ENCODE data around the gene GFOD1. TPM values are rescaled to one million over a fixed set of nuclear protein-coding genes. Genes with fewer than 3 reads are reported as not detected.

The GFOD1 gene
- total RNA-seq, 1 donor from 2014 or later: 10.2 TPM

GRCh38 chr6:13419422-13420195 is 67.8 kb downstream of the GFOD1 start:
- H3K27me3 Mint-ChIP-seq: no peaks in the 10 kb centered on the region
- H3K27ac Mint-ChIP-seq: no peak overlapping the region
- H3K36me3 Mint-ChIP-seq (ENCODE audit: low read depth): peaks cover 8% of the 10 kb centered on the region
- intact Hi-C loops (cut with micrococcal nuclease): no loop called here
- peaks cover 4% of the 10 kb centered on the region for H3K4me1 Mint-ChIP-seq
- H3K9me3 Mint-ChIP-seq: peaks cover 6% of the 10 kb centered on the region
- H3K4me3 Mint-ChIP-seq: no peak overlapping the region
- no peak for DNase-seq

GRCh38 chr6:13418844-13419243 is 68.6 kb downstream of the GFOD1 start:
- Mint-ChIP-seq H3K27me3 (no peaks in the 10 kb centered on the region), H3K36me3 (ENCODE audit: low read depth) (peaks cover 8% of the 10 kb centered on the region)
- intact Hi-C loops (cut with micrococcal nuclease): no loop called here

GRCh38 chr6:13417954-13418353 is 69.4 kb downstream of the GFOD1 start:
- Mint-ChIP-seq H3K36me3 (ENCODE audit: low read depth) (peaks cover 8% of the 10 kb centered on the region), H3K27me3 (no peaks in the 10 kb centered on the region), H3K9me3 (peaks cover 6% of the 10 kb centered on the region), H3K27ac (no peak overlapping the region), H3K4me3 (no peak overlapping the region), H3K4me1 (peaks cover 4% of the 10 kb centered on the region)
- intact Hi-C loops (cut with micrococcal nuclease): no loop called here
- DNase-seq: no peak

More at GRCh38 chr6:13418844-13419243, 68.6 kb downstream of the GFOD1 start:
- no peak overlapping the region for H3K27ac Mint-ChIP-seq
- H3K4me3 Mint-ChIP-seq: no peak overlapping the region
- peaks cover 6% of the 10 kb centered on the region for H3K9me3 Mint-ChIP-seq
- DNase-seq: no peak
- peaks cover 4% of the 10 kb centered on the region for H3K4me1 Mint-ChIP-seq

GRCh38 chr6:13417431-13417830 is 70.0 kb downstream of the GFOD1 start:
- no peak overlapping the region for H3K4me3 Mint-ChIP-seq
- peaks cover 8% of the 10 kb centered on the region for H3K36me3 Mint-ChIP-seq (ENCODE audit: low read depth)
- no peak overlapping the region for H3K27ac Mint-ChIP-seq
- peaks cover 6% of the 10 kb centered on the region for H3K9me3 Mint-ChIP-seq
- H3K27me3 Mint-ChIP-seq: no peaks in the 10 kb centered on the region
- intact Hi-C loops (cut with micrococcal nuclease): no loop called here
- DNase-seq: no peak
- H3K4me1 Mint-ChIP-seq: peaks cover 4% of the 10 kb centered on the region

GRCh38 chr6:13415283-13415682 is 72.1 kb downstream of the GFOD1 start:
- DNase-seq: no peak

GRCh38 chr6:13413900-13414555 is 73.4 kb downstream of the GFOD1 start:
- no peaks in the 10 kb centered on the region for H3K4me1 Mint-ChIP-seq
- H3K27me3 Mint-ChIP-seq: no peaks in the 10 kb centered on the region
- peaks cover 8% of the 10 kb centered on the region for H3K36me3 Mint-ChIP-seq (ENCODE audit: low read depth)
- intact Hi-C loops (cut with micrococcal nuclease): no loop called here
- H3K9me3 Mint-ChIP-seq: peaks cover 6% of the 10 kb centered on the region
- no peak overlapping the region for H3K27ac Mint-ChIP-seq
- no peak for DNase-seq
- no peak overlapping the region for H3K4me3 Mint-ChIP-seq

More at GRCh38 chr6:13415283-13415682, 72.1 kb downstream of the GFOD1 start:
- peaks cover 2% of the 10 kb centered on the region for H3K4me1 Mint-ChIP-seq
- intact Hi-C loops (cut with micrococcal nuclease): no loop called here
- H3K4me3 Mint-ChIP-seq: no peak overlapping the region
- H3K36me3 Mint-ChIP-seq (ENCODE audit: low read depth): peaks cover 8% of the 10 kb centered on the region
- H3K27me3 Mint-ChIP-seq: no peaks in the 10 kb centered on the region
- peaks cover 6% of the 10 kb centered on the region for H3K9me3 Mint-ChIP-seq
- H3K27ac Mint-ChIP-seq: no peak overlapping the region

GRCh38 chr6:13413466-13413862 is 73.9 kb downstream of the GFOD1 start:
- Mint-ChIP-seq H3K9me3 (peaks cover 6% of the 10 kb centered on the region), H3K27me3 (no peaks in the 10 kb centered on the region), H3K4me3 (no peak overlapping the region), H3K36me3 (ENCODE audit: low read depth) (peaks cover 8% of the 10 kb centered on the region), H3K27ac (no peak overlapping the region), H3K4me1 (no peaks in the 10 kb centered on the region)
- intact Hi-C loops (cut with micrococcal nuclease): no loop called here
- DNase-seq: no peak

- DNase-seq: no peak
- Mint-ChIP-seq H3K27me3 (no peaks in the 10 kb centered on the region), H3K36me3 (ENCODE audit: low read depth) (peaks cover 8% of the 10 kb centered on the region), H3K4me3 (no peak overlapping the region), H3K27ac (no peak overlapping the region), H3K4me1 (no peaks in the 10 kb centered on the region), H3K9me3 (peaks cover 6% of the 10 kb centered on the region)
- intact Hi-C loops (cut with micrococcal nuclease): no loop called here
Observed at GRCh38 chr6:13412639-13413465, 74.5 kb downstream of the GFOD1 start.

- DNase-seq: no peak
- Mint-ChIP-seq H3K9me3 (peaks cover 11% of the 10 kb centered on the region), H3K27me3 (no peaks in the 10 kb centered on the region), H3K36me3 (ENCODE audit: low read depth) (peaks cover 10% of the 10 kb centered on the region), H3K4me3 (no peak overlapping the region), H3K27ac (no peak overlapping the region), H3K4me1 (peaks cover 2% of the 10 kb centered on the region)
- intact Hi-C loops (cut with micrococcal nuclease): no loop called here
Observed at GRCh38 chr6:13412211-13412610, 75.2 kb downstream of the GFOD1 start.

GRCh38 chr6:13411484-13411883 is 75.9 kb downstream of the GFOD1 start:
- H3K4me3 Mint-ChIP-seq: no peak overlapping the region
- no peak for DNase-seq
- no peak overlapping the region for H3K27ac Mint-ChIP-seq
- peaks cover 9% of the 10 kb centered on the region for H3K36me3 Mint-ChIP-seq (ENCODE audit: low read depth)
- H3K27me3 Mint-ChIP-seq: no peaks in the 10 kb centered on the region
- H3K9me3 Mint-ChIP-seq: peaks cover 18% of the 10 kb centered on the region
- intact Hi-C loops (cut with micrococcal nuclease): no loop called here
- H3K4me1 Mint-ChIP-seq: peaks cover 7% of the 10 kb centered on the region

GRCh38 chr6:13409991-13410390 is 77.4 kb downstream of the GFOD1 start:
- no peaks in the 10 kb centered on the region for H3K27me3 Mint-ChIP-seq
- peaks cover 7% of the 10 kb centered on the region for H3K4me1 Mint-ChIP-seq
- intact Hi-C loops (cut with micrococcal nuclease): no loop called here
- no peak overlapping the region for H3K27ac Mint-ChIP-seq
- DNase-seq: no peak
- H3K9me3 Mint-ChIP-seq: peaks cover 14% of the 10 kb centered on the region
- peaks cover 5% of the 10 kb centered on the region for H3K36me3 Mint-ChIP-seq (ENCODE audit: low read depth)
- H3K4me3 Mint-ChIP-seq: no peak overlapping the region

GRCh38 chr6:13407709-13408695 is 79.4 kb downstream of the GFOD1 start:
- peaks cover 2% of the 10 kb centered on the region for H3K36me3 Mint-ChIP-seq (ENCODE audit: low read depth)
- H3K27me3 Mint-ChIP-seq: no peaks in the 10 kb centered on the region
- H3K4me1 Mint-ChIP-seq: peaks cover 7% of the 10 kb centered on the region
- intact Hi-C loops (cut with micrococcal nuclease): no loop called here
- DNase-seq: no peak
- peaks cover 14% of the 10 kb centered on the region for H3K9me3 Mint-ChIP-seq
- no peak overlapping the region for H3K4me3 Mint-ChIP-seq
- H3K27ac Mint-ChIP-seq: no peak overlapping the region

GRCh38 chr6:13407368-13407708 is 80.1 kb downstream of the GFOD1 start:
- peaks cover 2% of the 10 kb centered on the region for H3K36me3 Mint-ChIP-seq (ENCODE audit: low read depth)
- peaks cover 7% of the 10 kb centered on the region for H3K4me1 Mint-ChIP-seq
- H3K27ac Mint-ChIP-seq: no peak overlapping the region
- intact Hi-C loops (cut with micrococcal nuclease): no loop called here
- peaks cover 14% of the 10 kb centered on the region for H3K9me3 Mint-ChIP-seq
- DNase-seq: no peak
- H3K27me3 Mint-ChIP-seq: no peaks in the 10 kb centered on the region
- no peak overlapping the region for H3K4me3 Mint-ChIP-seq
